ENCODE measurements around the gene BIN1.
A peak's percentile ranks its signal among the peaks of the same experiment; 100 is the strongest.

Gene BIN1

DNA sequence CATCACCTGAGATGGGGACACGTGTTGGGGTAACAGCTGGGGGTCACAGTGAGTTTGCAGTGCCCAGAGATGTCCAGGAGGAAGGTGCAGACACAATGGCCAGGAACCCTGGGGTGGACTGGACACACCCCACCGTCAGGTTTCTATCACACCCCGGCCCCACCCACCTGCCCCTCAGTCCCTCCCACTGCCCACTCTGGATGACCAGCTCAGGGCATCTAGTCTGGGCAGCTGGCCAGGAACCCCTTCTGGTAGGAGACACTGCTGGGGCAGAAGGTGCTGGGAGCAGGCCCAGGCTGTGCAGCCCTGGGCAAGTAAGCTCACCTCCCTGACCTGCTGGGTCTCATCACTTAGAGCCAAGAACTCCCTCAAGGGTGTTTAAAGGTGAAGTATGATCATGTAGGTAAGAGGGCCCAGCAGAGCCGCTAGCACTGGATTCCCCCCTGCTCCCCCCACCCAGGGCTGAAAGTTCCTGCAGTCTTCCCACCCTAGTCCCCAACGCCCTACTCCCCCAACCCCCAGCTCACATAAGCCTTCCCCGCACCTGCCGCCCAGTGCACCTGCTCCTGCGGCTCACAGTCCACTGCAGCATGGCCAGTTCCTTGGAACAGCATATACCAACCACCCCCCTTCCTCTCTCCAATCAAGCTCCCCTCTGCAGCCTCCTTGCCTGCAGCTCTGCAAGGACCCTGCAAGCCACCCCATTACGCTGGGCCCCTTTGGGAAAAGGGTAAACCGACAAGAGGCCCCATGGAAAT, 17.3 kb downstream of the BIN1 start:
- H4K20me1 ChIP-seq: peaks cover 0 to 77% (median 31%) of the 10 kb centered on the region in 11 experiments; a peak in 14 of 22 replicates
- H3K27me3 ChIP-seq: no peaks in the 10 kb centered on the region
- peak overlapping the region in 8 of 11 experiments; percentile 32 to 98 (median 96); a peak in 14 of 22 replicates for H3K27ac ChIP-seq
- peak overlapping the region in 4 of 10 experiments; percentile 20 to 55 (median 42); a peak in 9 of 20 replicates for H3K4me3 ChIP-seq
- no peaks in the 10 kb centered on the region for H3K36me3 ChIP-seq
- TF ChIP-seq Cebpa-rat (IDR thresholded peaks at IDR 0.05): no peak
- H3K4me2 ChIP-seq: peak overlapping the region; percentile 61 to 99 (median 98)
- peak overlapping the region in 8 of 11 experiments; percentile 17 to 91 (median 88); a peak in 12 of 22 replicates for H3K9ac ChIP-seq
- H3K9me3 ChIP-seq (replicated peaks in 1 of 11): no peaks in the 10 kb centered on the region
- peaks cover 86 to 100% (median 98%) of the 10 kb centered on the region in 10 experiments for H3K4me1 ChIP-seq

DNA sequence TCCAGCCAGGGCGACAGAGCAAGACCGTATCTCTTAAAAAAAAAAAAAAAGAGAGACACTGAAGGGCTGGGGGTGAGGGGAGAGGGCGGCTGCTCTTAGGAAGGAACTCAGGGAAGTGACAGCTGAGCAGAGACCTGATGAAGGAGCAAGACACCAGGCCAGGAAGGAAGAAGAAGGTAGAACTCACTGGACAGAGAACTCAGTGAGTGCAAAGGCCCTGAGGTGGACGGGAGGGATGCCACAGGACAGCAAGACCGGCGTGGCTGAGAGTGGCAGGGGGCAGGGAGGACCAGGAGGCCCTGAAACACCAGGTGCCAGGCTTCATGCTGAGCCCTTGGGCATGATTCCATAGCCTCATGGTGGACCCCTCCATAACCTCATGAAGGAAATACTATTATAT, 18.2 kb downstream of the BIN1 start:
- H3K9me3 ChIP-seq (replicated peaks in 1 of 11): no peaks in the 10 kb centered on the region
- peaks cover 86 to 100% (median 98%) of the 10 kb centered on the region in 10 experiments for H3K4me1 ChIP-seq
- peak overlapping the region; percentile 61 to 99 (median 98) for H3K4me2 ChIP-seq
- peak overlapping the region in 9 of 11 experiments; percentile 88 to 98 (median 96); a peak in 17 of 22 replicates for H3K27ac ChIP-seq
- no peak for TF ChIP-seq Cebpa-rat (IDR thresholded peaks at IDR 0.05)
- H3K36me3 ChIP-seq: peaks cover 0 to 5% (median 4%) of the 10 kb centered on the region in 11 experiments; a peak in 5 of 22 replicates
- peaks cover 0 to 77% (median 26%) of the 10 kb centered on the region in 11 experiments; a peak in 12 of 22 replicates for H4K20me1 ChIP-seq
- H3K27me3 ChIP-seq: no peaks in the 10 kb centered on the region
- peak overlapping the region in 5 of 10 experiments; percentile 7 to 65 (median 59); a peak in 3 of 20 replicates for H3K4me3 ChIP-seq
- H3K9ac ChIP-seq: peak overlapping the region in 9 of 11 experiments; percentile 15 to 91 (median 87); a peak in 16 of 22 replicates

DNA sequence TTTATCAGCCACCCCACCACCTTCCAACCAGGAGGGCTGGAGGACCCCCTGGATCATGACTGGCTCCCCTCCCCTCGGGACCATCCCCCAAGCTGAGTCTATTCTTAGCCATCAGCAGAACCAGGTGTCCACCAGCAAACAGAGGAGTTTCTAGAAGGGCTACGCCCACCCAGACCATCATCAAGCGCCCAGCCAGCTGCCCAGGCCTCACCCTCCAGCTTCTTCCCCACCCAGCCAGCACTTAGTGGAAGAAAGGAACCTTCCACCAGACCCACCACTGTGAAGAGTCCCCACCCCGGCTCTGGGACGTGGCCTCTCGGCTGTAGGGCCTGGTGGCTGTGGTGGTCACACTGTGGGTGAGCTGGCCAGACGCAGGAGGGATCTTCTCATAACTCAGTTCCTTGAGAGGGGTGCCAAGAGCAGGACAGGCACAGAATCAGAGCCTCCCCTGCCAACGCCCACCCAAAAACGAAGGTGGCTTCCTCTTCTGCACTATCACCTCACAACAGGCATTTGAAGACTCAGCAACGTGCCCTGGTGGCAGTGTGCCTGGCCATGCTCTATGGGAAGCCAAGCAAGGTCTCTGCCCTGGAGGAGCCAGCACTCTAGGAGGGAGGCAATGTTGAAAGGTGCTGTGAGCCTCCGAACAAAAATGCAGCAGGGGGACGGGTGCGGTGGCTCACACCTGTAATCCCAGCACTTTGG, 19.0 kb downstream of the BIN1 start:
- Histone ChIP-seq H3K4me2 (peak overlapping the region; percentile 95 to 99 (median 98)), H3K36me3 (peaks cover 0 to 13% (median 10%) of the 10 kb centered on the region in 11 experiments; a peak in 5 of 22 replicates), H3K4me1 (peaks cover 86 to 100% (median 98%) of the 10 kb centered on the region in 10 experiments), H3K9me3 (replicated peaks in 1 of 11) (no peaks in the 10 kb centered on the region), H3K27ac (peak overlapping the region; percentile 46 to 98 (median 96); a peak in 21 of 22 replicates), H3K27me3 (no peaks in the 10 kb centered on the region), H4K20me1 (peaks cover 0 to 77% (median 24%) of the 10 kb centered on the region in 11 experiments; a peak in 9 of 22 replicates), H3K9ac (peak overlapping the region; percentile 62 to 91 (median 87); a peak in 21 of 22 replicates), H3K4me3 (peak overlapping the region; percentile 30 to 71 (median 60); a peak in 17 of 20 replicates)
- no peak for TF ChIP-seq Cebpa-rat (IDR thresholded peaks at IDR 0.05)

DNA sequence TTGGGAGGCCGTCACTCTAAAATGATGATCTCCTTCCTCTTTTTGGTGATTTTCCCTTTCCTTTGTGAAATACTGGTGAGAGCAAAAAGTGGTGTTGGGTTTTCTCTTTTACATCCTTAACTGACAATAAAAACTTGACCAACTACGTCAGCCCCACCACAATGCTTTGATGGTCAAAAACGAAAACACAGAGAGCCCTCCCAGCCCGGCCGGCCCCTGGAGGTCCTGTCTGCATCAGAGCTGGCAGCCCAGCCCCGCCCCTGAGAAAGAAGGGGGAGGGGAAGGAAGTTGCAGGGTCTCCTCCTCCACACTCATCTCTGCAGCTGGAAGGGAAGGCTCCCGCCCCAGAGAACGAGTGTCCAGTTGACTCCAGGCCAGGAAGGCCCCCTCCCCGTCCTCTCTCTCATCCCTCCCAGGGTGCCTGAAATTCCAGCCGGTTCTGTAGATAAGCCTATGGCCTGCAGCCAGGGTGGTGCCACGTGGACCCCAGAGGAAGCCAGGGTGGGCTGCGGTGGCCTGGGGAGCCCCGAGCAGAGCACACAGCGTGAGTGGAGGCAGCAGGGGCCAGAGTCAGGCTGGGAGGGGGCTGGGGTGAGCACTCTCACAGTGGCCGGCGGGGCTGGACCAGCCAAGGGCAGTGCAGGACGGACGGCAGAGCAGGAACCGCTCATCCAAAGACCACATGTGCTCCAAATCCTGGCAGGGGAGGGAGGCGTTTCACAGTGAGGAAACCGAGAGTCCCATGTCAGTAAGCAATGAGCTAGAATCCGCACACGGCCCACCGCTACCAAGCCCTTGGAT, 19.8 kb downstream of the BIN1 start:
- no peak for TF ChIP-seq Cebpa-rat (IDR thresholded peaks at IDR 0.05)
- peak overlapping the region; percentile 62 to 91 (median 87); a peak in 21 of 22 replicates for H3K9ac ChIP-seq

DNA sequence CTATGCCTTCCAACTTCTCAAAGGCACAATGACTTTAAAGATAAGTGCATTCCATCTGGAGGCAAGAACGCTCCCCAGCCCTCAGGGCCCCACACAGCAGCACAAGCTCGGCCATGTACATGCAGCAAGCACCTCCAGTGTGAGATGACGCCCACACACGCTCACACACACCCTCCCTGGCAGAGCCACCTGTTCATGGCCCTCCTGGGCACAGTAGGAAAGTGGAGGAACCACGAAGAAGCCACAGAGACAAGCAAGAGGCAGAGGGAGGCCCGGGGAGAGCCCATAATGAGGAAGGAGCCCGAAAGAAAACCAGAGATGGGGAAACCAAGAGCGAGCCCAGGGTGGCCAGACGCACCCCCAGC, 21.7 kb downstream of the BIN1 start:
- H3K27me3 ChIP-seq: no peaks in the 10 kb centered on the region
- peaks cover 97 to 100% (median 99%) of the 10 kb centered on the region in 10 experiments for H3K4me1 ChIP-seq
- no peaks in the 10 kb centered on the region for H3K9me3 ChIP-seq (replicated peaks in 1 of 11)
- H3K9ac ChIP-seq: peak overlapping the region; percentile 43 to 91 (median 87); a peak in 21 of 22 replicates
- peak overlapping the region in 6 of 10 experiments; percentile 22 to 65 (median 46); a peak in 9 of 20 replicates for H3K4me3 ChIP-seq
- H3K36me3 ChIP-seq: peaks cover 0 to 16% (median 10%) of the 10 kb centered on the region in 11 experiments; a peak in 5 of 22 replicates
- peak overlapping the region; percentile 46 to 98 (median 96); a peak in 21 of 22 replicates for H3K27ac ChIP-seq
- H4K20me1 ChIP-seq: peaks cover 0 to 78% (median 5%) of the 10 kb centered on the region in 11 experiments; a peak in 10 of 22 replicates
- no peak for TF ChIP-seq Cebpa-rat (IDR thresholded peaks at IDR 0.05)
- peak overlapping the region; percentile 95 to 99 (median 98) for H3K4me2 ChIP-seq

More for the DNA sequence above, 19.8 kb downstream of the BIN1 start:
- Histone ChIP-seq H3K4me2 (peak overlapping the region; percentile 95 to 99 (median 98)), H3K27me3 (no peaks in the 10 kb centered on the region), H4K20me1 (peaks cover 0 to 76% (median 16%) of the 10 kb centered on the region in 11 experiments; a peak in 9 of 22 replicates), H3K27ac (peak overlapping the region; percentile 46 to 98 (median 96)), H3K36me3 (peaks cover 0 to 16% (median 10%) of the 10 kb centered on the region in 11 experiments; a peak in 5 of 22 replicates), H3K4me3 (peak overlapping the region; percentile 30 to 71 (median 60)), H3K9me3 (replicated peaks in 1 of 11) (no peaks in the 10 kb centered on the region), H3K4me1 (peaks cover 86 to 100% (median 98%) of the 10 kb centered on the region in 10 experiments)

DNA sequence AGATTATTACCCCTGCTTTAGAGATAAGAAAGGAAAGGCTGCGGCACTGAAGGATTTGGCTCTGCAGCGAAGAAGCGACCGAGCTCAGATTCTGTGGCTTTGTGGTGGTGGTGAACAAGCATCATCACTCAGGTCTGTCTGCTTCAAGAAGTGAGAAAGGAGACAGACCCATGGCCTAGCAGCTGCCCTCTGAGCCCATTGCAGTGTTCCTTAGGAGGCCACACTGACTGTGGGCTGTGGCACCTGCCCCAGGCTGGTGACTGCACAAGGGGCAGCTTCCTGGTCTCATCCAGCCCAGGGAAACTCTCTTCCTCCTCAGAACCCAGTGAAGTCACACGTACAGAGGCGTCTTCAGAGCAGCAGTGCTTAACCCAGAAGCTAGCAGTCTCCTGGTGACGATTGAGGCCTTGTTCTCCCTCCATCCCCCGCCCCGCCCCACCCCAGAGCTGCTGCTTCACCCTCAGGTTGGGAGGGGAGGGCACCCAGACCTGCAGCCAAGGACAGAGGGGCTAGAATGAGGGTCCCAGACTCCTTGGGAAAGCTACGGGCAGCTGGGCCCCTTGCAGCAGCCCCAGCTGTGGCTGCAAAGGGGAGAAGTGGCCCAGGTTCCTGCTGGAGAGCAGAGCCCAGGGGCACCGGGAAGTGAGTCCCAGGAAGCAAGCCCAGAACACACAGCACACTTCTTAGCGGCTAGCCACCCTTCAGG, 22.2 kb downstream of the BIN1 start:
- Histone ChIP-seq H3K27me3 (no peaks in the 10 kb centered on the region), H3K9ac (peak overlapping the region; percentile 43 to 91 (median 87); a peak in 20 of 22 replicates), H3K27ac (peak overlapping the region; percentile 40 to 98 (median 96); a peak in 21 of 22 replicates), H3K4me2 (peak overlapping the region; percentile 95 to 99 (median 98)), H3K36me3 (peaks cover 0 to 20% (median 10%) of the 10 kb centered on the region in 11 experiments; a peak in 5 of 22 replicates), H4K20me1 (peaks cover 0 to 78% (median 2%) of the 10 kb centered on the region in 11 experiments; a peak in 10 of 22 replicates), H3K9me3 (replicated peaks in 1 of 11) (no peaks in the 10 kb centered on the region), H3K4me3 (peak overlapping the region in 5 of 10 experiments; percentile 22 to 62 (median 34); a peak in 3 of 20 replicates), H3K4me1 (peaks cover 97 to 100% (median 99%) of the 10 kb centered on the region in 10 experiments)
- no peak for TF ChIP-seq Cebpa-rat (IDR thresholded peaks at IDR 0.05)

DNA sequence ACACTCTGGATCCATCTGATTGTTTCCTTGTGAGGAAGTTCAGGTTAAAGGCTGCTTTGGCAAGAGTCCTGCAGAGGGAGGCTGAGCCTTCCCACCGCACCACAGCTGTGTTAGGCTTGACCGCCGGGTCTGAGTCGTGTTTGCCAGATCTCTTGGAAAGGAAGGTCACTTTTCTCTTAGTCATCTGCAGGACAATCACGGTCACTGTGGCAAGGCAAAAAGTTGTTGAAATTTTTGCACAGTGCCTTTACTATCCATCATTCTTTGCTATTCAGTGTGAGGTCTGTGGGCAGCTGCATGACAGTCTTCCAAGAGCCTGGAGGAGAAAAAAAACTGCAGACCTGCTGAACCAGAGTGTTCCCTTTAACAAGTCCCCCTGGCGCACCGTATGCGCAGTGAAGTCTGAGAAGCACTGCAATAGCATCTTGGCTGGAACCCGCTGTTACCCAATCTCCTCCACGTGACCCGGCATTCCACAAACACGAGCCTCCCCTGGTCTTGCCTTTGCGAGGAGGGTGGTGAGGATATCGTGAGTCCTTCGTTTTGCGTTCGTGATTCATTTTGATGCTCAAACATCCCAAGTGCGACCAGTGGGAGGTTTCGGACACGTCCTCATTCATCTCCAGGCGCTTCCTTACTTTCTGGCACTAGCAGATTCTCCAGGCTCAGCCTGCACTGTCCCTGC, 23.0 kb downstream of the BIN1 start:
- Histone ChIP-seq H3K27ac (peak overlapping the region in 9 of 11 experiments; percentile 88 to 98 (median 96); a peak in 17 of 22 replicates), H3K4me3 (peak overlapping the region in 1 of 10 experiments; percentile 5; a peak in 1 of 20 replicates), H3K9ac (peak overlapping the region in 9 of 11 experiments; percentile 27 to 91 (median 87); a peak in 14 of 22 replicates), H3K27me3 (no peaks in the 10 kb centered on the region), H4K20me1 (peaks cover 0 to 78% (median 10%) of the 10 kb centered on the region in 11 experiments; a peak in 10 of 22 replicates), H3K36me3 (peaks cover 0 to 21% (median 10%) of the 10 kb centered on the region in 11 experiments; a peak in 5 of 22 replicates), H3K4me2 (peak overlapping the region; percentile 95 to 99 (median 98)), H3K9me3 (replicated peaks in 1 of 11) (no peaks in the 10 kb centered on the region), H3K4me1 (peaks cover 97 to 100% (median 99%) of the 10 kb centered on the region in 10 experiments)
- no peak for TF ChIP-seq Cebpa-rat (IDR thresholded peaks at IDR 0.05)

All from BLaER1 treated with 17β-estradiol and CSF1 and Interleukin-3, amounts not matched to agents 10 nM and 100 nM (cell line).